ENCODE measurements around the gene TSPAN9.

The TSPAN9 gene

DNA sequence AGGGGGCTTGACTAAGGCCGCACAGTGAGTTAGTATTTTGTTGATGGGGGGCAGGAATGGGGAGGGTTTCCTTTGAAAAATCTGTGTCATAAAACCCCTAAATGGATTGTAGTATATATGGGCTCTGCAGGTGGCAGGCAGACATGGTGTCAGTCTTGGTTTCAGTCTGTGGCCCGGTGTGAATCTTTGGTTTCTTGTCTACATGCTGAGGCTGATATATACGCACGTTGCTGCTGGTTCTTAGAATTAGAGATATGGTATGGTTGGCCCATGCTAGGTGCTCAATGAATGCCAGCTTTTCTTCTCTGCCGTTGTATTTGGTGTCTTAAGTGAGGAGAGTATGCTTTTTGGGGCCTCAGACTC is 73.1 kb downstream of the TSPAN9 start:
- no peak overlapping the region for H3K27ac ChIP-seq (replicated peaks)
- no peak for DNase-seq (ENCODE audit: low read depth in 1 of 2, low spot score in 1 of 2)
- H3K4me3 ChIP-seq (replicated peaks; ENCODE audit: insufficient read depth, low read length), result no peak overlapping the region
- peaks cover 9% of the 10 kb centered on the region for H3K27me3 ChIP-seq (ENCODE audit: insufficient read depth, poor library complexity, severe bottlenecking)
- no peak for TF ChIP-seq CTCF (IDR thresholded peaks at IDR 0.05; ENCODE audit: insufficient read depth, low read length)
- no peak for TF ChIP-seq POLR2AphosphoS5 (IDR thresholded peaks at IDR 0.05; ENCODE audit: low read depth)
- TF ChIP-seq, protein P1, sequence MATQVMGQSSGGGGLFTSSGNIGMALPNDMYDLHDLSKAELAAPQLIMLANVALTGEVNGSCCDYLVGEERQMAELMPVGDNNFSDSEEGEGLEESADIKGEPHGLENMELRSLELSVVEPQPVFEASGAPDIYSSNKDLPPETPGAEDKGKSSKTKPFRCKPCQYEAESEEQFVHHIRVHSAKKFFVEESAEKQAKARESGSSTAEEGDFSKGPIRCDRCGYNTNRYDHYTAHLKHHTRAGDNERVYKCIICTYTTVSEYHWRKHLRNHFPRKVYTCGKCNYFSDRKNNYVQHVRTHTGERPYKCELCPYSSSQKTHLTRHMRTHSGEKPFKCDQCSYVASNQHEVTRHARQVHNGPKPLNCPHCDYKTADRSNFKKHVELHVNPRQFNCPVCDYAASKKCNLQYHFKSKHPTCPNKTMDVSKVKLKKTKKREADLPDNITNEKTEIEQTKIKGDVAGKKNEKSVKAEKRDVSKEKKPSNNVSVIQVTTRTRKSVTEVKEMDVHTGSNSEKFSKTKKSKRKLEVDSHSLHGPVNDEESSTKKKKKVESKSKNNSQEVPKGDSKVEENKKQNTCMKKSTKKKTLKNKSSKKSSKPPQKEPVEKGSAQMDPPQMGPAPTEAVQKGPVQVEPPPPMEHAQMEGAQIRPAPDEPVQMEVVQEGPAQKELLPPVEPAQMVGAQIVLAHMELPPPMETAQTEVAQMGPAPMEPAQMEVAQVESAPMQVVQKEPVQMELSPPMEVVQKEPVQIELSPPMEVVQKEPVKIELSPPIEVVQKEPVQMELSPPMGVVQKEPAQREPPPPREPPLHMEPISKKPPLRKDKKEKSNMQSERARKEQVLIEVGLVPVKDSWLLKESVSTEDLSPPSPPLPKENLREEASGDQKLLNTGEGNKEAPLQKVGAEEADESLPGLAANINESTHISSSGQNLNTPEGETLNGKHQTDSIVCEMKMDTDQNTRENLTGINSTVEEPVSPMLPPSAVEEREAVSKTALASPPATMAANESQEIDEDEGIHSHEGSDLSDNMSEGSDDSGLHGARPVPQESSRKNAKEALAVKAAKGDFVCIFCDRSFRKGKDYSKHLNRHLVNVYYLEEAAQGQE (IDR thresholded peaks at IDR 0.05; ENCODE audit: insufficient replicate concordance, low read depth), result no peak
- TF ChIP-seq GABPA (IDR thresholded peaks at IDR 0.05; ENCODE audit: low read depth), result no peak
- no peak for TF ChIP-seq SPI1 (IDR thresholded peaks at IDR 0.05; ENCODE audit: borderline replicate concordance, low read depth)

GRCh38 chr12:3150931-3151835 is 74.0 kb downstream of the TSPAN9 start:
- DNase-seq (ENCODE audit: low read depth in 1 of 2, low spot score in 1 of 2), result no peak
- no peak for TF ChIP-seq CTCF (IDR thresholded peaks at IDR 0.05; ENCODE audit: insufficient read depth, low read length)
- TF ChIP-seq POLR2AphosphoS5 (IDR thresholded peaks at IDR 0.05; ENCODE audit: low read depth), result no peak
- no peak for TF ChIP-seq SPI1 (IDR thresholded peaks at IDR 0.05; ENCODE audit: borderline replicate concordance, low read depth)
- TF ChIP-seq GABPA (IDR thresholded peaks at IDR 0.05; ENCODE audit: low read depth), result no peak
- TF ChIP-seq, protein P1 (IDR thresholded peaks at IDR 0.05; ENCODE audit: insufficient replicate concordance, low read depth), result no peak
- Histone ChIP-seq H3K4me3 (replicated peaks; ENCODE audit: insufficient read depth, low read length) (no peak overlapping the region), H3K27me3 (ENCODE audit: insufficient read depth, poor library complexity, severe bottlenecking) (peaks cover 9% of the 10 kb centered on the region), H3K27ac (replicated peaks) (no peak overlapping the region)

DNA sequence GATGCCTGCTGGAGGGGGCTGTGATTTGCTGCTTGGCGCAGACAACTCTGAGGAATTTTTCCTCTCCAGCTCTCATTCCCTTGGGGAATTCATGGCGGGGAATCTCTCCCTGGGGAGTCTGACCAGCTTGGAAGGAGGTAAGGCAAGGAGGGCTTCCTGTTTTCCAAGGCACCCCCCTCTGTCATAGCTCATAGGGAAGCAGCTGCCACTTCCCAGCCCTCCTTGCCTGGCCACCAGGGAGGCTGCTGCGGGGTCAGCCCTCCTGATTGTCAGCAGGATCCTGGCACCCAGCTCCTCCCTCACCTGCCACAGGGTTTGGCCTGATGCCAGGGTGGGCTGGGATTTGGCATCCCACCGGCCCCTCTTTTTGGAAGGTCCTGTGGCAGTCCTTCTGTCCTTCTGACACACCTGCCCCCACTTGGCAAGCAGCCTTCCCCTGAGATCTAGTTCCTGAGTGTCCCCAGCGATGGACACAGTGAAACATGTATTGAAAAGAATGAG is 74.9 kb downstream of the TSPAN9 start:
- DNase-seq (ENCODE audit: low read depth in 1 of 2, low spot score in 1 of 2), result no peak
- H3K4me3 ChIP-seq (replicated peaks; ENCODE audit: insufficient read depth, low read length), result no peak overlapping the region

More for the DNA sequence above, 74.9 kb downstream of the TSPAN9 start:
- no peak overlapping the region for H3K27ac ChIP-seq (replicated peaks)
- H3K27me3 ChIP-seq (ENCODE audit: insufficient read depth, poor library complexity, severe bottlenecking), result peaks cover 9% of the 10 kb centered on the region
- TF ChIP-seq CTCF (IDR thresholded peaks at IDR 0.05; ENCODE audit: insufficient read depth, low read length) (no peak), SPI1 (IDR thresholded peaks at IDR 0.05; ENCODE audit: borderline replicate concordance, low read depth) (no peak)
